ENCODE measurements around the gene GIMAP2.

- TF ChIP-seq POLR2A (IDR thresholded peaks at IDR 0.05; ENCODE audit: low read depth, low read length) (no peak), POLR2AphosphoS5 (IDR thresholded peaks at IDR 0.05; ENCODE audit: low read depth, low read length) (no peak), TAF1 (IDR thresholded peaks at IDR 0.05; ENCODE audit: low read depth, low read length) (no peak), PAX5 (IDR thresholded peaks at IDR 0.05; ENCODE audit: insufficient read depth, low read length, severe bottlenecking) (no peak)
Measured at GRCh38 chr7:150742286-150742968, 56.9 kb downstream of the GIMAP2 start.
